B cell (primary cell): ENCODE results near the gene MTX2. TPM values are rescaled to one million over a fixed set of nuclear protein-coding genes. Genes with fewer than 3 reads are reported as not detected.

Source experiments
- ATAC-seq: fragments of 200-7000 bp; cut with Tn5 transposase; one replicate; pipeline ENCODE4 v1.10.0; 2021; ENCODE audit warnings: low read depth, mild to moderate bottlenecking, moderate number of reproducible peaks, moderate library complexity
- CTCF ChIA-PET: fragments of 350-600 bp; sonication (Branson Sonifier 250); formaldehyde crosslinking; loops from one replicate; lab custom pipeline; 2021; ENCODE audit warnings: antibody characterized with exemption, inconsistent platforms; lab: Charles Lee
- POLR2A ChIA-PET: fragments of 350-600 bp; sonication (Branson Sonifier 250); formaldehyde crosslinking; loops from one replicate; lab custom pipeline; 2021; ENCODE audit warnings: antibody characterized with exemption; lab: Charles Lee
- DNase-seq: peaks from one replicate; pipeline ENCODE4 v3.0.0; 2013
- H2AFZ ChIP-seq: 2 replicates; pipeline ENCODE4 v1.6.1; 2012; ENCODE audit warnings: mild to moderate bottlenecking, low read depth, low read length; ENCODE audit not compliant: insufficient read depth, poor library complexity, severe bottlenecking
- H3K27ac ChIP-seq, 2 donors: 1 replicate in 1 of 2; 2 replicates in 1 of 2; pipeline ENCODE4 v1.5.1; 2012 to 2013; ENCODE audit warnings: low read length in 2 of 2, mild to moderate bottlenecking in 2 of 2, moderate library complexity in 1 of 2
- H3K27me3 ChIP-seq, 4 experiments: fragments of 200-600 bp in 1 of 4; sonication (generic) in 1 of 4; replicated peaks in 1 of 4; 1 replicate in 2 of 4; 2 replicates in 2 of 4; pipeline versions ENCODE4 v1.6.1 to v1.7.0; 2013 to 2016; ENCODE audit warnings: low read length in 3 of 4, mild to moderate bottlenecking in 2 of 4, mixed read lengths in 1 of 4, moderate library complexity in 1 of 4; ENCODE audit not compliant: insufficient read depth in 4 of 4, control insufficient read depth in 3 of 4; ENCODE audit errors: control extremely low read depth in 1 of 4
- H3K36me3 ChIP-seq, 2 experiments: replicated peaks in 1 of 2; 1 replicate in 1 of 2; 2 replicates in 1 of 2; pipeline versions ENCODE4 v1.6.1 to v1.7.1; 2013; ENCODE audit warnings: low read length in 1 of 2; ENCODE audit not compliant: insufficient read depth in 2 of 2, control insufficient read depth in 1 of 2; ENCODE audit errors: control extremely low read depth in 1 of 2, extremely low read depth in 1 of 2
- H3K4me1 ChIP-seq, 2 donors: fragments of 200-600 bp in 1 of 2; sonication (generic) in 1 of 2; 1 replicate in 1 of 2; 2 replicates in 1 of 2; pipeline versions ENCODE4 v1.5.1 to v1.6.1; 2013 to 2017; ENCODE audit warnings: low read length in 2 of 2; ENCODE audit not compliant: control insufficient read depth in 2 of 2, insufficient read depth in 2 of 2
- H3K4me2 ChIP-seq: replicated peaks from 2 replicates; pipeline ENCODE3; 2012; ENCODE audit warnings: mild to moderate bottlenecking, low read depth, low read length; ENCODE audit not compliant: poor library complexity, severe bottlenecking
- H3K4me3 ChIP-seq, 5 experiments: fragments of 200-600 bp in 1 of 5; sonication (generic) in 1 of 5; 1 replicate in 3 of 5; 2 replicates in 2 of 5; pipeline versions ENCODE4 v1.5.1 to v1.7.0; 2011 to 2016; ENCODE audit warnings: low read length in 4 of 5, mild to moderate bottlenecking in 4 of 5, low read depth in 2 of 5, control low read depth in 1 of 5, moderate library complexity in 1 of 5; ENCODE audit not compliant: insufficient read depth in 1 of 5; ENCODE audit errors: control extremely low read depth in 1 of 5, extremely low read depth in 1 of 5
- H3K79me2 ChIP-seq: fragments of 200-600 bp; sonication (generic); one replicate; pipeline ENCODE4 v1.6.0; 2016; ENCODE audit warnings: low read length; ENCODE audit not compliant: control insufficient read depth, insufficient read depth
- H3K9ac ChIP-seq: fragments of 200-600 bp; sonication (generic); 2 replicates; pipeline ENCODE4 v1.6.1; 2017; ENCODE audit warnings: mild to moderate bottlenecking, low read length, moderate library complexity
- H3K9me3 ChIP-seq, 3 donors: one replicate each; pipeline versions ENCODE4 v1.6.1 to v1.7.1; 2013; ENCODE audit warnings: low read length in 2 of 3; ENCODE audit not compliant: control insufficient read depth in 2 of 3, insufficient read depth in 1 of 3; ENCODE audit errors: control extremely low read depth in 1 of 3
- H4K20me1 ChIP-seq: 2 replicates; pipeline ENCODE4 v1.6.0; 2012; ENCODE audit warnings: mild to moderate bottlenecking, low read length; ENCODE audit not compliant: insufficient read depth, control insufficient read depth, poor library complexity, severe bottlenecking
- H3K27ac Mint-ChIP-seq: one replicate; pipeline ENCODE4 v1.8.0; 2021; ENCODE audit warnings: mixed read lengths
- H3K27me3 Mint-ChIP-seq: one replicate; pipeline ENCODE4 v1.8.0; 2021; ENCODE audit warnings: mixed read lengths
- H3K4me1 Mint-ChIP-seq: one replicate; pipeline ENCODE4 v1.8.0; 2021; ENCODE audit warnings: mixed read lengths
- H3K4me3 Mint-ChIP-seq: one replicate; pipeline ENCODE4 v1.8.0; 2021; ENCODE audit warnings: mixed read lengths
- H3K9me3 Mint-ChIP-seq: one replicate; pipeline ENCODE4 v1.8.0; 2022; ENCODE audit warnings: mixed read lengths; ENCODE audit not compliant: insufficient read depth
- CTCF ChIP-seq: fragments of 200-600 bp; IDR thresholded peaks from one replicate; pipeline ENCODE4 v1.8.0; 2022; ENCODE audit warnings: antibody characterized with exemption, mild to moderate bottlenecking
- EZH2 ChIP-seq: IDR thresholded peaks from 2 replicates; pipeline ENCODE4 v1.6.1; 2012; ENCODE audit warnings: borderline replicate concordance, low read depth, mild to moderate bottlenecking, moderate library complexity, low read length; ENCODE audit not compliant: insufficient read depth, poor library complexity, severe bottlenecking
- WGBS: methylation state at CpG from one replicate; pipeline ENCODE4 v1.1.5; 2013; ENCODE audit warnings: missing lambda C conversion rate; ENCODE audit not compliant: insufficient coverage; 5-methylcytosine and 5-hydroxymethylcytosine counted together
- intact Hi-C: fragments of 100-400 bp; cut with micrococcal nuclease; formaldehyde crosslinking; loops from one replicate; pipeline ENCODE4 v1.10.0; 2022
- polyA plus RNA-seq: library from polyadenylated mRNA; depleted of rRNA; stranded (reverse); fragments of >200 nt; gene quantifications from 2 replicates; pipeline ENCODE4 v1.2.3, GENCODE V29; 2012
- total RNA-seq, 2 donors: library from RNA; stranded (reverse); fragments of 120-200 nt in 1 of 2; gene quantifications; 1 replicate in 1 of 2; 2 replicates in 1 of 2; pipeline versions ENCODE4 v1.2.3 to v1.2.4, GENCODE V29; 2013 to 2022

The MTX2 gene
- total and polyA plus RNA-seq, 2 donors (not counting 1 experiment from before 2014, with no cell fraction given): 11.2 to 11.5 TPM

GRCh38 chr2:176330612-176331011, 61.4 kb downstream of the MTX2 start:
- no CpG with 5 or more reads among the region's 1 CpG for WGBS
- Histone ChIP-seq H3K27ac (no peak overlapping the region), H2AFZ (no peak overlapping the region), H3K4me1 (no peaks in the 10 kb centered on the region), H3K9ac (no peak overlapping the region), H4K20me1 (no peaks in the 10 kb centered on the region), H3K9me3 (no peaks in the 10 kb centered on the region), H3K27me3 (no peaks in the 10 kb centered on the region), H3K79me2 (no peaks in the 10 kb centered on the region), H3K4me2 (no peak overlapping the region), H3K36me3 (peaks cover 1 to 3% of the 10 kb centered on the region in 2 experiments), H3K4me3 (no peak overlapping the region)
- H3K9me3 Mint-ChIP-seq: no peaks in the 10 kb centered on the region
- H3K27ac Mint-ChIP-seq: no peak overlapping the region
- ATAC-seq (no peak), DNase-seq (no peak)
- no peak for TF ChIP-seq EZH2
- no peak for TF ChIP-seq CTCF
- no peaks in the 10 kb centered on the region for H3K27me3 Mint-ChIP-seq
- H3K4me3 Mint-ChIP-seq: no peak overlapping the region
- POLR2A ChIA-PET: no interaction called here
- intact Hi-C loops: no loop called here
- CTCF ChIA-PET: no interaction called here
- no peaks in the 10 kb centered on the region for H3K4me1 Mint-ChIP-seq

GRCh38 chr2:176331646-176332045, 62.4 kb downstream of the MTX2 start:
- Histone ChIP-seq H3K4me3 (no peak overlapping the region), H3K27ac (no peak overlapping the region), H2AFZ (no peak overlapping the region), H3K36me3 (peaks cover 1 to 3% of the 10 kb centered on the region in 2 experiments), H4K20me1 (no peaks in the 10 kb centered on the region), H3K4me2 (no peak overlapping the region), H3K4me1 (no peaks in the 10 kb centered on the region), H3K79me2 (no peaks in the 10 kb centered on the region), H3K9me3 (no peaks in the 10 kb centered on the region), H3K27me3 (no peaks in the 10 kb centered on the region), H3K9ac (no peak overlapping the region)
- TF ChIP-seq EZH2: no peak
- TF ChIP-seq CTCF: no peak
- ATAC-seq: no peak
- H3K27ac Mint-ChIP-seq: no peak overlapping the region
- no peaks in the 10 kb centered on the region for H3K27me3 Mint-ChIP-seq
- no peak for DNase-seq
- ChIA-PET CTCF (no interaction called here), POLR2A (no interaction called here)
- WGBS: no CpG with 5 or more reads among the region's 1 CpG
- no peak overlapping the region for H3K4me3 Mint-ChIP-seq
- intact Hi-C loops: no loop called here
- H3K9me3 Mint-ChIP-seq: no peaks in the 10 kb centered on the region
- H3K4me1 Mint-ChIP-seq: no peaks in the 10 kb centered on the region
